Ascending aorta (tissue), 2 donors: ENCODE measurements around the gene OR8D4. TPM values are rescaled to one million over a fixed set of nuclear protein-coding genes. Genes with fewer than 3 reads are reported as not detected.

Source experiments
- DNase-seq, 2 donors: peaks; one replicate each; pipeline ENCODE4 v3.0.0-alpha.2; 2019; ENCODE audit warnings: low spot score in 2 of 2
- H3K27ac ChIP-seq, 2 donors: fragments of 200-600 bp; sonication (generic); one replicate each; pipeline ENCODE4 v1.5.1; 2016 to 2017; ENCODE audit warnings: mild to moderate bottlenecking in 1 of 2
- H3K27me3 ChIP-seq: fragments of 200-600 bp; sonication (generic); one replicate; pipeline ENCODE4 v1.5.1; 2017
- H3K36me3 ChIP-seq, 2 donors: fragments of 200-600 bp; sonication (generic); one replicate each; pipeline ENCODE4 v1.5.1; 2016
- H3K4me1 ChIP-seq, 2 donors: fragments of 200-600 bp; sonication (generic); one replicate each; pipeline ENCODE4 v1.5.1; 2016 to 2017; ENCODE audit warnings: mild to moderate bottlenecking in 1 of 2
- H3K4me3 ChIP-seq, 2 donors: fragments of 200-600 bp; sonication (generic); one replicate each; pipeline ENCODE4 v1.5.1; 2016 to 2017; ENCODE audit warnings: mild to moderate bottlenecking in 1 of 2
- H3K9me3 ChIP-seq, 2 donors: fragments of 200-600 bp; sonication (generic); one replicate each; pipeline ENCODE4 v1.5.1; 2016
- CTCF ChIP-seq, 3 experiments: fragments of 200-600 bp in 2 of 3; fragments of 450-650 bp in 1 of 3; sonication (generic) in 2 of 3; IDR thresholded peaks; one replicate each; pipeline ENCODE4 v1.5.1; 2016 to 2019; ENCODE audit warnings: antibody characterized with exemption in 3 of 3, mild to moderate bottlenecking in 1 of 3, moderate library complexity in 1 of 3
- intact Hi-C: fragments of 100-400 bp; cut with DNase I; formaldehyde crosslinking; loops from one replicate; pipeline ENCODE4 v1.15.1; 2023
- total RNA-seq: library from RNA; depleted of rRNA; stranded (reverse); fragments of >200 nt; gene quantifications from one replicate; pipeline ENCODE4 v1.1.0, GENCODE V29; 2016

Gene OR8D4
- total RNA-seq, 1 donor from 2014 or later, result not detected

GRCh38 chr11:123880912-123881311, 21.1 kb upstream of the OR8D4 start:
- H3K4me1 ChIP-seq, result no peaks in the 10 kb centered on the region
- H3K4me3 ChIP-seq, result no peak overlapping the region
- H3K36me3 ChIP-seq, result no peaks in the 10 kb centered on the region
- no peak overlapping the region for H3K27ac ChIP-seq
- intact Hi-C loops, result no loop called here
- no peak for DNase-seq
- no peaks in the 10 kb centered on the region for H3K9me3 ChIP-seq
- no peaks in the 10 kb centered on the region for H3K27me3 ChIP-seq
- TF ChIP-seq CTCF (IDR thresholded peaks at IDR 0.05), result no peak

- intact Hi-C loops, result no loop called here
- no peak for TF ChIP-seq CTCF (IDR thresholded peaks at IDR 0.05)
- H3K36me3 ChIP-seq, result no peaks in the 10 kb centered on the region
- DNase-seq, result no peak
- H3K27ac ChIP-seq, result no peak within 1 kb of the TSS
- no peaks in the 10 kb centered on the region for H3K9me3 ChIP-seq
- no peaks in the 10 kb centered on the region for H3K27me3 ChIP-seq
- H3K4me3 ChIP-seq, result no peak within 1 kb of the TSS
- no peaks in the 10 kb centered on the region for H3K4me1 ChIP-seq
Measured at GRCh38 chr11:123885570-123885969, 16.4 kb upstream of the OR8D4 start, which contains the start of gene TMEM225. TMEM225 (minus strand) TSS chr11:123885670; CDS start chr11:123885425, 245 bp downstream.

DNA sequence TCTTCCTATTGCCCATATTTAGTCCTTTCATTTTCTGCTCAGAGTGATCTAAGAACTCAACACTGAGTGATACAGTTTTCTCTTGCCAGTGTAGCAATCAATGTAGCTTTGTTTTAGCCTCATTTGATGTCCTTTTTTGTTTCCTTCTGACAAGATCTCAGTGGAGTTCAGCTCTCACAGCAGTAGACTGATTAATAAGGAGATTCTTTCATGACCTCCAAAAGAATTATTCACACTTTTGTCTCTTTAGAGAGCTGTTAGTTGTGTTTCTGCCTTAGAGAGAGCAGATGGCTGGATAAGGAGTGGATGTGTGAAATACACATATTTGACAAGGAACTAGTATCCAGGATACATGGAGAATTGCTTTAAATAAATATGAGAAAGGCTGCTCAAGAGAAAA, 9.9 kb upstream of the OR8D4 start:
- no peak overlapping the region for H3K4me3 ChIP-seq

DNA sequence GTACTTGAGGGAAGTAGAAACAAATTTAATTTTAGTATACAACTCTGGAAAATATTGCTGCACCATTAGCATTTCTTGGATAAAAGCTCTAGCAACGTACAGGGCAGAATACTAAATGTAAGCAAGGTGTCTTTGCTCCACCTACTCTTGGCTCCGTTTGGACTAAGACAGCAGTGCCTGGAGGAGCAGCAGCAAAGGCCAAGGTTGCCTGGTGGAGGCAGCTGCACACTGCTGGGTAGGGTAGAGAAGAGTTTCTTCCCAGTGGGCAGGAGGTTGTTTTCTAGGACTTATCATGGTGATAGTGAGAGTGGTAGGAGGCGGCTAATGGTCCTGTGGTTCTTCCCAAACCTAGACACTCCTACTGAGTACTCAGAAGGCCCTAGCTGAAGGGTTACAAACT, 2.2 kb upstream of the OR8D4 start:
- no peaks in the 10 kb centered on the region for H3K36me3 ChIP-seq
- no peak for TF ChIP-seq CTCF (IDR thresholded peaks at IDR 0.05)

More for the DNA sequence above, 9.9 kb upstream of the OR8D4 start:
- intact Hi-C loops, result no loop called here
- Histone ChIP-seq H3K4me1 (no peaks in the 10 kb centered on the region), H3K27ac (no peak overlapping the region), H3K9me3 (no peaks in the 10 kb centered on the region), H3K27me3 (no peaks in the 10 kb centered on the region), H3K36me3 (no peaks in the 10 kb centered on the region)
- DNase-seq, result no peak
- no peak for TF ChIP-seq CTCF (IDR thresholded peaks at IDR 0.05)

DNA sequence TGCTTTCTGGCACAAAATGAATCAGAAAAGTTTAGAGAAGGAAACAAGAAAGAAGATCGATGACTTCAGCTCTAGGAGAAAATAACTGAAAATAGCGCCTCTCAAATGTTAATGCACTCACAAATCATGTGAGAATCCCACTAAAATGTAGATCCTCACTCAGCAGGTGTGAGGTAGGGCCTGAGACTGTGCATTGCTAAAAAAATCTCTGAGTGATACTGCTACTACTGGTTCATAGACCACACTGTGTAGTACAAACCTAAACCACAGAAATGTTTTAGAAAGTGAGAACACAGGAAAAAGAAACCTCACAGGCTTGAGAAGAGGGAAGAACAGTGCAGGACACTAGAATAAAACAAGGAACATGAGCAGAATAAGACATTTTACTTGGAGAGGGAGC, 2.0 kb downstream of the OR8D4 start:
- Histone ChIP-seq H3K27me3 (no peaks in the 10 kb centered on the region), H3K27ac (no peak overlapping the region), H3K36me3 (no peaks in the 10 kb centered on the region), H3K9me3 (no peaks in the 10 kb centered on the region), H3K4me1 (no peaks in the 10 kb centered on the region), H3K4me3 (no peak overlapping the region)
- DNase-seq, result no peak
- no peak for TF ChIP-seq CTCF (IDR thresholded peaks at IDR 0.05)
- intact Hi-C loops, result no loop called here

More for the DNA sequence above, 2.2 kb upstream of the OR8D4 start:
- intact Hi-C loops, result no loop called here
- Histone ChIP-seq H3K9me3 (no peaks in the 10 kb centered on the region), H3K4me3 (no peak overlapping the region), H3K27me3 (no peaks in the 10 kb centered on the region), H3K4me1 (no peaks in the 10 kb centered on the region), H3K27ac (no peak overlapping the region)
- no peak for DNase-seq

DNA sequence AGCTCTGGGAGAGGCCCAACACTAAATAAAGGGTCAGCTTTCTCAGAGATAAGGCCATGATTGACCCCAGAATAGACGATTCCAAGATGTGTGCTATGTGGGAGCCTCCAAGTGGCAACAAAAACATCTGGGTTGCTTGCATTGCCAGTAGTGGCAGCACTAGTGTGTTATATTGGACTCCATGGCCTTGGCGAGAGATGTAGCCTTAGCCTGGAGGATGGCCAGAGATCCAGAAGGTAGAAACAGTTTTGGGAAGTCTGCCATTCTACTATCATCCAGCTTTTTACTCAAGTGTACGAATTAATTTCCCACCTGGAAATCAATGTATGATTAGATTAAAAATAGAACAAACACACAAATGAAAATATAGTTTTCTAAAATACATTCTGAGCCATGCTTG, 3.0 kb downstream of the OR8D4 start:
- Histone ChIP-seq H3K9me3 (no peaks in the 10 kb centered on the region), H3K4me3 (no peak overlapping the region), H3K36me3 (no peaks in the 10 kb centered on the region), H3K27ac (no peak overlapping the region), H3K4me1 (no peaks in the 10 kb centered on the region), H3K27me3 (no peaks in the 10 kb centered on the region)
- DNase-seq, result no peak
- intact Hi-C loops, result no loop called here
- TF ChIP-seq CTCF (IDR thresholded peaks at IDR 0.05), result no peak
